GM21576 (cell line): ENCODE data around the gene SYTL2.
"Not testable (repeated sequence)": the region's sequence is repeated elsewhere in the genome, so short reads cannot be mapped to it uniquely, and the experiment has no call there.

Experiments
- ATAC-seq: cut with Tn5 transposase; IDR thresholded peaks from one replicate; pipeline ENCODE4 v1.9.1; 2021; ENCODE audit warnings: mild to moderate bottlenecking, moderate library complexity; ENCODE audit not compliant: unreplicated experiment

SYTL2 gene, protein sequence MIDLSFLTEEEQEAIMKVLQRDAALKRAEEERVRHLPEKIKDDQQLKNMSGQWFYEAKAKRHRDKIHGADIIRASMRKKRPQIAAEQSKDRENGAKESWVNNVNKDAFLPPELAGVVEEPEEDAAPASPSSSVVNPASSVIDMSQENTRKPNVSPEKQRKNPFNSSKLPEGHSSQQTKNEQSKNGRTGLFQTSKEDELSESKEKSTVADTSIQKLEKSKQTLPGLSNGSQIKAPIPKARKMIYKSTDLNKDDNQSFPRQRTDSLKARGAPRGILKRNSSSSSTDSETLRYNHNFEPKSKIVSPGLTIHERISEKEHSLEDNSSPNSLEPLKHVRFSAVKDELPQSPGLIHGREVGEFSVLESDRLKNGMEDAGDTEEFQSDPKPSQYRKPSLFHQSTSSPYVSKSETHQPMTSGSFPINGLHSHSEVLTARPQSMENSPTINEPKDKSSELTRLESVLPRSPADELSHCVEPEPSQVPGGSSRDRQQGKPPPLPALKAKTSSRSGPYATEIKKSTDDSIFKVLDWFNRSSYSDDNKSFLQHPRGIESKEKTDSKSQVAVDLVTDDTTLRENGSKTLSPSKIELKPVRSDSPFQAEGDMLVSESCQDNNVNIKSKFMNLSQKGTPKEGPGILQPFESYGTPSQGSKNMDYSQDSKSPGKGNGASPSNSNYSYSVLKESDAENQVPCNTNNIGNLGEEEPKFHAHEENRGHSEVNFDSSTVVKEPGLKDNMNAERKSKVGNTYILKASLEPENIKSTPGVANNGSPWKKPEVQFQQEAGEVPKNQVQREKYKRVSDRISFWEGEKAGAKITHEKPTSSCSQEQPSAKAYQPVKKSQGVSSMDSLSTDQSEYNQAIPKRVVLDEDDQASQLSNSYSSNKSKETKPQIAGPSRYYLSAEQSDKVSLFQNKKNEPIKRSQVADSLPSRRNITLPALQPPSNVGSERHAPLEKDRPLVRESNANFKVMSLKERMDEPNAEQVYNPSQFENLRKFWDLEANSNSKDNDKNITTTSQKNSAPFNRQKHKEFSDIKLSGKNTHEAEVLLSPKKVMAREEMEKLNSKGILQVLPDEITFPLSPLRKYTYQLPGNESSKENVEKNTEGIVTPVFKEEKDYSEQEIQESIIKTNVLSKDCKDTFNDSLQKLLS (N-terminal part only)

DNA sequence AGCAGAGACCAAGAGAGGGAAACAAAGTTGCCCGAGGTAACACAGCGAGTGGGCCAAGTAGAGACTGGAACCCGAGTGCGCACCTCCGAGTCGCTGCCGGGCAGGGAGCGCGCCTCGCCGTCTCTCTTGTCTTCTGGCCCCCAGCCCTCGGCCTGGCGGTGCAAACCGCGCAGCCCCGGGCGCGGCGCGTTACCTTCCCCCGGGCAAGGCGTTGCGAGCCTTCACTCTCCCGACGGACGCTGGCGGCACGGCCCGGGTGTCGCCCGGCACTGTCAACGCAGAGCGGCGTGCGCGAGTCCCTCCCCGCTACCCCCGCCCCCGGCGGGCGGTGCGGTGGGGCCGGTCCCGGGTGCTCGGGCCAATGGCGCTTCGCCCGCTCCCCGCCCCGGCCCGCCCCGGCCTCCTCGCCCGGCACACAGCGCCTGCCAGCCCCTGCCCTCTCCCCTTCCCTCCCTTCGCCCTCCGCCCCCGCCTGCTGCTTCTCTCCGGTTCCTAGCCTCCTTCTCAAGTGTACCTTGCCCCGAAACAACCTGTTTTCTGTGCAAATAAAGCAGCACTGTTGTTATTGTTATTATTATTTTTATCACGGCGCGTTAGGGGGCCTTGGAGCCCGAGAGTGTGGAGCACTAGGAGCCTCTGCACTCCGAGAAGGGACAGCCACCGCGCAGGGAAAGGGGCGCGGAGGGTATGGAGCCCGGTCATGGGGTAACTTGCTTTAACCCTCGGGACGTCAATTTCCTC lies at the start of gene SYTL2:
TSS of gene SYTL2 (minus strand) at position 271 of the 741 bp plus-strand sequence. CDS start 53,416 bp downstream, outside the sequence.
- ATAC-seq = peak; percentile 84

DNA sequence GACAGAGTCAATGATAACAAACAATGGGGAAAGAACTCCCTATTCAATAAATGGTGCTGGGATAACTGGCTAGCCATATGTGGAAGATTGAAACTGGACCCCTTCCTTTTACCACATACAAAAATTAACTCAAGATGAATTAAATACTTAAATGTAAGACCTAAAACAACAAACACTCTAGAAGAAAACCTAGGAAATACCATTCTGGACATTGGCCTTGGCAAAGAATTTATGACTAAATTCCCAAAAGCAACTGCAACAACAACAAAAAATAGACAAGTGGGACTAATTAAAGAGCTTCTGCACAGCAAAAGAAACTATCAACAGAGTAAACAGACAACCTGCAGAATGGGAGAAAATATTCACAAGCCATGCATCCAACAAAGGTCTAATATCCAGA lies 48.6 kb upstream of the SYTL2 start:
- ATAC-seq = not testable (repeated sequence)

DNA sequence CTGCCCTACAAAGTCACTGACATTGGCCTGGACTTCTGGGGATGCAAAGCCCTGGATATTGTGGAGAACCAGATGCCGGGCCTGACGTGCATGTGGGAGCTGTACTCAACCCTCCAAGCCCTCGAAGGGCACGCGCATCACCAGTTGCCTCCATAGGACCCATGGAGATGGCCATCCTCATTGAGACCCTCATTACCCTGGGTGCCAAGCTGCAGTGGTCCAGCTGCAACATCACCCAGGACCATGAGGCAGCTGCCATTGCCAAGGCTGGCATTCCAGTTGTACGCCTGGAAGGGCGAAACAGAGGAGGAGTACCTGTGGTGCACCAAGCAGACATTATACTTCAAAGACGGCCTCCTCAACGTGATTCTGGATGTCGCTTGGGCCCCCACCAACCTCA lies 46.2 kb upstream of the SYTL2 start:
- no peak for ATAC-seq

DNA sequence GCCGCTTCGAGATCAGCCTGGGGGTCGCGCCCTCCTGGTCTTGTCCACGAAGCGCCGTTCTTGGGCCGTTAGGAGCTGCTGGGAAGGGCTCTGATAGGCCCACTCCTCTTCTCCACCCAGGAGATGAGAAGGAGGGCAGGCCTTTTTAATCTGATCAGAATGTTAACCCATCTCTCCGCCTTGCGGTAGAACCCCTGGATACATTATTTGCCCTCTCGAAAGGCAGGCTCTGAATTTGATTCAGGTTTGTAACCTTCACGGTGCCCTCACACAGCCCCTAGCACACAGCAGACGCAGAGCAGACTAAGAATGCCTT lies 44.4 kb upstream of the SYTL2 start, which contains the start of gene CCDC83:
TSS of gene CCDC83 (plus strand) at position 43 of the 316 bp plus-strand sequence. CDS start 9,741 bp downstream, outside the sequence.
- ATAC-seq = no peak

DNA sequence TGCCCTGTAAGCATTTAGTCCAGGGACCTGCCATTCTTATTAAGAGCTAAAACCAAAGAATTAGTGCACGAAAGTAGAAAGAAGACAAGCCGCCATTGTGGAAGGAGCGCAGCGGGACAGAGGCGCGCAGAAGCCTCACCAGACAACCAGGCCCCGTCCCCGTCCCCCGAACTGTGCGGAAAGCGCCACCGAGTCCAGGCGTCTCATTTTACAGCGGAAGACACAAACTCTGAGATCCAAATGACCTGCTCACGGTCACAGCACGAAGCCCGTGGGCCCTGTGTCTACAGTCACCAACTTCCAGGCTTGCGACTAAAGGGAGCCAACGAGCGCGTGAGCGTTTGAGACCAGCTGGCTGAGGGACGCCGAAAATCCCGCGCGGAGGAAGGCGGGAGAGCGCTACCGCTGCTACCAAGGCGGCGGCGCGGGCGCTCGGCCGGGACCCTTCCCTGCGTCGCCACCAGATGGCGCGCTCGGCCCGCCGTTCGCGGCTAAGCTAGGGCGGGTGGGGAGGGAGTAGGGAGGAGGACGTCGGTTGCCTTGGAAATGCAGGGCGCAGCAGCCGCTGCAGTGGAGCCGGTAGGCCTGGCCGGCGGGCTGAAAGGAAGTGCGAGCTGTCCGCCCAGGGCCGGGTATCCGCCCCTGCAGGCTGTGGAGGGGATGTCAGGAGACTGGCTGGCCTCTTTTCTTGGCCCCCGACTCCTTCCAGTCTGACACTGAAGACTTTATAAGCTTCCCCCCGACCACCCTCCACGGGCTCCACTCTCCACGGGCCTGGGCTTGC lies 43.8 kb upstream of the SYTL2 start:
- peak; percentile 98 for ATAC-seq

DNA sequence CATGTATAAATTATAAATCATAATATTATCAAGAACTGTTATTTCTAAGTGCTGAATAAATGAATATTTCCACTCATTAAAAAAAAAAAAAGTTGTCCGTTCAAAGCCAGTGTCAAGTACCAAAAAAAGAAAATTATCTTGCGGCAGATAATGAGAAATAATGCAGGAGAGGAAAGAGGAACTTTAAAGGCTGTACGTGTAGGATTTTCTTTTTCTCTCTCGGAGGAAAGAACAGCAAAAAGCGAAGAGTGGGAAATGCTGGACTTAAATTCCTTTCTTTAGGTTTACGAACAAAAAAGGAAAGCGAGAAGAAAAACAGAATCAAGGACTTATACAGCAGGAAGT lies 43.2 kb upstream of the SYTL2 start:
- no peak for ATAC-seq

DNA sequence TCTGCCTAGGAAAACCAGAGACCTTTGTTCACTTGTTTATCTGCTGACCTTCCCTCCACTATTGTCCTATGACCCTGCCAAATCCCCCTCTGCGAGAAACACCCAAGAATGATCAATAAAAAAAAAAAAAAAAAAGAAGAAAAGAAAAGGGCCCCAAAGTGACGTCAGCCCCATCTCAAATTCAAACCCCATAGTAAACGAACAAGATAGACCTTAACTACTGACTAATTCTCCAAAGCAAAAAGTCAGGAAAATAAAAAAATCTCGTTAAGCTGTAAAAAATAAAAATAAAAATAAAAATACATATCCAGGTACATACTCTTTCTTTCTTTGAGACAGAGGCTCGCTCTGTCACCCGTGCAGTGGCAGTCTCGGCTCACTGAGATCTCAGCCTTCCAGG lies 42.6 kb upstream of the SYTL2 start:
- ATAC-seq = not testable (repeated sequence)

DNA sequence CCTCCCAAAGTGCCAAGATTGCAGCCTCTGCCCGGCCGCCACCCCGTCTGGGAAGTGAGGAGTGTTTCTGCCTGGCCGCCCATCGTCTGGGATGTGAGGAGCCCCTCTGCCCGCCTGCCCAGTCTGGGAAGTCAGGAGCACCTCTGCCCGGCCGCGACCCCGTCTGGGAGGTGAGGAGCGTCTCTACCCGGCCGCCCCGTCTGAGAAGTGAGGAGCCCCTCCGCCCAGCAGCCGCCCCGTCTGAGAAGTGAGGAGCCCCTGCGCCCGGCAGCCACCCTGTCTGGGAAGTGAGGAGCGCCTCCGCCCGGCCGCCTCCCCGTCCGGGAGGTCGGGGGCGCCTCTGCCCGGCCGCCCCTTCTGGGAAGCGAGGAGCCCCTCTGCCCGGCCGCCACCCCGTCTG lies 41.8 kb upstream of the SYTL2 start:
- ATAC-seq = not testable (repeated sequence)

DNA sequence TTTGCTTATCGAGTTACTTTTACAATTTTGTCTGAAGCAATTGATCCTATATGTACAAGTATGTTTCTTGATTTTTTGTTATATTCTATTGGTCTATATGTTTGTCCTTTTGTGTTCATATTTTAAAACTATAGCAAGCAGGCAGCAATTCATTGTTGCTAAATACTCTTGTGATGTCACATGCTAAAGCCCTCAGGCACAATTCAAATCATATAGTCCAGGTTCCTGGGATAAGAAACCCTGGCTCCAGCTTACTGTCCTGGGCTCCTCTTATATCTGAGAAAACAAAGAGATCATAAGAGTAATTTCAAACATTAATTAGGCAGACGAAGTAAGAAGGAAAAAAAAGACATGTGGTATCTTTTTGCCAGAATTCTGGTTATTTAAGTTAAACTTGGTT lies 37.6 kb upstream of the SYTL2 start:
- ATAC-seq = no peak

DNA sequence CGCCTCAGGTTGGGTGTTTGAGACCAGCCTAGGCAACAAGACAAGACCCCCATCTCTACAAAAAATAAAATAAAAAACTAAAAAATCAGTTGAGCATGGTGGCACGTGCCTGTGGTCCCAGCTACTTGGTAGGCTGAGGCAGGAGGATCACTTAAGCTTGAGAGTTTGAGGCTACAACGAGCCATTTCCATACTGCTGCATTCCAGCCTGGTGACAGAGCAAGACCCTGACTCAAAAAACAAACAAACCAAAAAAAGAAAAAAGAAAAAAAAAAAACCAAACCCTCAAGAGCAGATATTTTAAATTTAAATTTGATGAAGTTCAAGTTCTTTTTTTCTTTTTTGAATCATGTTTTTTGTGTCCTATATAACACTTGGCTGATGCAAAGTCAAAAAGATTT lies 37.1 kb upstream of the SYTL2 start:
- no peak for ATAC-seq

DNA sequence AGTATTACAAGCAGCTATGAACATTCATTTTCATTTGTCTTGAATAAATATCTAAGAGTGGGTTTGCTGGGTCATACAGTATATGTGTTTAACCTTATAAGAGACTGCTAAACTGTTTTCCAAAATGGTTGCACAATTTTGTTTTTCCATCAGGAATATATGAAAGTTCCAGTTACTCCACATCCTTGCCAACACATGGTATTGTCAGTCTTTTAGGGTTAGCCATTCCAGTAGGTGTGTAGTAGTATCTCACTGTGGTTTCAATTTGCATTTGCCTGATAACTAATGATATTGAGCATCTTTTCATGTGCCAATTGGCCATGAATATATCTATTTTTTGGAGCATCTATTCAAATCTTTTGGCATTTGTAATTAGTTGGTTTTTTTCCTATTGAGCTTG lies 36.5 kb upstream of the SYTL2 start:
- no peak for ATAC-seq

DNA sequence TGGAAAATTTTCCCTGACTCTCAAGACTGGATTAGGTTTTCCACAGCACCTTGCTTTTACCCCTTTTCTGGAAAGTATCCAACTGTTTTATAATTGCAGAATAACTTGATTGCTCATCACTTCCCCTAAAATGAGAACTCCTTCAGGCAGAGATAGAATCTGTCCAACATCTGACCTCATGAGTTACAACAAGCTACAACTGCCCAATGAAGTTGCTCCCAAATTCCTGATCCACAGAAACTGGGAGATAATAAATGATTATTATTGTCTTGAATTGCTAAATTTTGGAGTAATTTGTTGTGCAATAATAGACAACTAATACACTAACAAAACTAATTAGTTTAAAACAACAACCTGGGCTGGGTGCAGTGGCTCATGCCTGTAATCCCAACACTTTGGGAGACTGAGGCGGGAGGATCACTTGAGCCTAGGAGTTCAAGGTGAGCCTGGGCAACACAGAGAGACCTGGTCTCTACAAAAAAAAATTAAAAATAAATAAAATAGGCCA lies 34.2 kb upstream of the SYTL2 start:
- ATAC-seq = no peak

DNA sequence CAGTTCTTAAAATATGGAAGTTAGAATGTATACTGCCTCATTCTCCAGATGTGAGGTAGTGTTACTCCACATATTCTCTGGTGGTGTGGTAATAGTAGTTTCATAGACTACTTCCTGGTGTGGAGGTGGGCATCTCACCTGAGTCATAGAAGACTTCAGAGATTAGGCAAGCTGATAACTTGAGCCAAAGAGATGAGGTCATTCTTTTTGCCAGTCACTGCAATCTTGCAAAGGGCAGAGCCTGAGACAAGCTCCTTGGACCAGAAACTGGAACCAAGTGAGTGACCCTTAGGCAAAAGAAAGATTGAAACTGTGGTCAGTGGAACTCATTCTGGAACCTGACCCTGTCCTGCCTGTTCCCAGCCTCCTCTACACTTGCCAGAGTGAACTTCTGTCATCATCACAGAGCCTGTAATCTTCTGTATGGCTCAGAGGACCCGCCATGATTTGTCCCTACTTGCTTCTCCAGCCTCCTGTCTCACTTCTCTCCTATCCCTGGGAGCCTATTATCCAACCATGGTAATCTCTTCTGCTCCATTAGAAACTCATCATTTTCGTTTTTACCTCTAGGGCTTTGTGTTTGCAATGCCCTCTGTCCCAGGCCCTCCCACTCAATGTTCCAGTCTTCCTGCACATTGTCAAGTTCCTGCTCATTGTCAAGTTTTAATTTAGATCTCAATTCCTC lies 33.6 kb upstream of the SYTL2 start:
- ATAC-seq = no peak

DNA sequence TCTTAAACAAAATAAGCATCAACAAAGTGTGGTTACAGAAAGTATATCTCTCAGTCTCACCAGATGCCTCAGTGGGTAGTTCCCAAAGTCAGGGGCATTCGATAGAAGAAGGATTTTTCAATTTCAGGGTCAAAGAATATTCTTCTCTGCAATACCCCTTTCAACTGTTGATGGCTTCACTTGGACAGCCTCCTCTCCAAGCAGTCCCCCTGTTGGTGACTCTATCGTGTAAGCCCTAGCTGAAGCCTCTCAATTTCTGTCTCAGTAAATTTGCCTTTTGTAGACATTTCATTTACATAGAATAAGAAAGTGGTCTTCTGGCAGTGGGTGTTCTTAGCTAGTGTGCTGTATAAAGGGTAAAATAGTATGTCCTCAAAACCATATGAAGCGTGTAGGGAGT lies 33.0 kb upstream of the SYTL2 start:
- no peak for ATAC-seq

DNA sequence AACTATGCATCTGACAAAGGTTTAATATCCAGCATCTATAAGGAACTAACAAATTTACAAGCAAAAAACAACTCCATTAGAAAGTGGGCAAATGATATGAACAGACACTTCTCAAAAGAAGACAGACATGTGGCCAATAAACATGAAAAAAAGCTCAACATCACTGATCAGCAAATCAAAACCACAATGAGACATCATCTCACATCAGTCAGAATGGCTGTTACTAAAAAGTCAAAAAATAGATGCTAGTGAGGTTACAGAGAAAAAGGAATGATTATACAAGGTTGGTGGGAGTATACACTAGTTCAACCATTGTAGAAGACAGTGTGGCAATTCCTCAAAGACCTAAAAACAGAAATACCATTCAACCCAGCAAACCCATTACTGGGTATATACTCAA lies 30.0 kb upstream of the SYTL2 start:
- not testable (repeated sequence) for ATAC-seq

DNA sequence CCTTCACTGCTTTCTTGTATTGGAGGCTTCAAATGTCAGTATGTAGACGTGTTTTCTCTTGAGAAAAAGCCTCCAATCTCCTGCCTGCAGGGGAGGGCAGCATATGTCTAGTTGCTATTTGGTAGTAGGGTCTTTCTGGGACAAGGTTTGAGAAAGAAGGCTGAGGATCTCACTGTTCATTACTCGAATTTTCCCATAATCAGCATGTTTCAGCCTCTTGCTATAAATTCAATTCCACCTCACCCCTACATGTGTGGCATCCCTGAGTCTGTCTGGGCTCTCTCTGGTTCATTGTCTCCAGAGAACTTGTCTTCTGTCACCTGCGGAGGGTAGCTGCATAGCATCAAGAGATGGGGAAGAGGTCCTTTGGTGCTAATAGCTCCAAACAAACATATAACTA lies 24.8 kb upstream of the SYTL2 start:
- no peak for ATAC-seq

DNA sequence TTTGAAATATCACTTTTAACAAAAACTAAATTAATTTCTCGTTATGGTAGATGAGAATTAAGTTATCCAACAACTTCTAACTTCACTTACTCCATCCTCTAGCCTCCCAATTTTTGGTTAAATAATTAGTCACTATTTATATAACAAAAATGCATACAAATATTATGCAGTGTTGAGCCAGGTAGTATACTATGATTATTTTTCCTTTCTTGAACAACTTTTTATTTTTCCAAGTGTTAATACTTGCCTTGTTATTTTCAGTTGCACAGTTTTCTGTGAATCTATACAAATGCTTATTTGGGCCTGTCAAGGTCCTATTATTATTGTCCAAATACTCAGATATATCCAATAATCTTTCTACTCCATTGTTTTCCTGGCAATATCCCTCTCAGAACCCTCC lies 24.3 kb upstream of the SYTL2 start:
- ATAC-seq = no peak

DNA sequence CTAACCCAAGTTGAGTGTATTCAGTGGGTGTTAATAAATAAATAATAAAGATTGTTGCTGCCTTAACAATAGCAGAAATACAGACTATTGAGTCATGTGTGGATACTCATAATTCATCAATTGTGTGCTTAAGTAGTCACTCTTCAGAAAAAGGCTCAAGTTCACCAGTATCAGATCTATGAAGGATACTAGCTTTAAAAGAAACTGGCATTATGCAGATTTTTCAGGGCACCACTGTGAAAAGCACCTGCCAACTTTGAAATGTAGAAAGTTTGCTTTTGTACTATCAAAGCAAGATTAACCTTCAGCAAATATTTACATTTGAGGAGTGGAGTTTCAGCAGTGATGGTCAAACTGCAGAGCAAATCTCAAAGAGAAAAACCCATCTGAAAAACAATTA lies 20.1 kb upstream of the SYTL2 start:
- no peak for ATAC-seq

DNA sequence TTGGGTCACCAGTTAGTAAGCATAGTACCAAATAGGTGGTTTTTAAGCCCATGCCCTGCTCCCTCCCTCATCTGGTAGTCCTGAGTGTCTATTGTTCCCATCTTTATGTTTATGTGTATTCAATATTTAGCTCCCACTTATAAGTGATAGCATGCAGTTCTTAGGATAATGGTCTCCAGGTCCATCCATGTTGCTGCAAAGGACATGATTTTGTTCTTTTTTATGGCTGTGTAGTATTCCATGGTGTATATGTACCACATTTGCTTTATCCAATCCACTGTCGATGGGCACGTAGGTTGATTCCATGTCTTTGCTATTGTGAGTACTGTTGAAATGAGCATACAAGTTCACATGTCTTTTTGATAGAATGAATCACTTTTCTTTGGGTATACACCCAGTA lies 18.2 kb upstream of the SYTL2 start:
- no peak for ATAC-seq
